Inflammatory macrophage (primary cell): Measurements from ENCODE around the gene IFT122.
"Not testable (repeated sequence)": the region's sequence is repeated elsewhere in the genome, so short reads cannot be mapped to it uniquely, and the experiment has no call there.

Experiments used
- DNase-seq, 2 donors: peaks; one replicate each; pipeline ENCODE4 v3.0.0-alpha.2; 2020 to 2022

Gene IFT122

DNA sequence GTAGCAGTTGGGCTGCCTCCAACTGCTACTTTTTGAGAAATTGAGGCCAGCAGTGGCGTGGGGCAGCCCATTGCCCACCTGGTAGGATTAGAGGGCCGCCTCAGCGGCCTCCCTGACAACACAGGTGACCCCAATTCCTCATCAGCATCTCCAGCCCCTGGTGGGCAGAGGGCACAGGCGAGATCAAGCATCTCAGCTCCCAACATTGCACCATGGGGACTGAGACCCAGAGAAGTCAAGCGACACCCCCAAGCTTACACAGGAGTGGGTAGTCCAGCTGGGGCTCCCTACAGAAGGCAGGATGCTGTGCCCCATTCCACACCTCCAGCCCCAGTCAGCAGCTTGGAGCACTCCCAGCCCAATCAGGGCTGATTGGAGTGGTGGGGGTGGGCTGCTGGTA, 102.7 kb downstream of the IFT122 start:
- DNase-seq: no peak

DNA sequence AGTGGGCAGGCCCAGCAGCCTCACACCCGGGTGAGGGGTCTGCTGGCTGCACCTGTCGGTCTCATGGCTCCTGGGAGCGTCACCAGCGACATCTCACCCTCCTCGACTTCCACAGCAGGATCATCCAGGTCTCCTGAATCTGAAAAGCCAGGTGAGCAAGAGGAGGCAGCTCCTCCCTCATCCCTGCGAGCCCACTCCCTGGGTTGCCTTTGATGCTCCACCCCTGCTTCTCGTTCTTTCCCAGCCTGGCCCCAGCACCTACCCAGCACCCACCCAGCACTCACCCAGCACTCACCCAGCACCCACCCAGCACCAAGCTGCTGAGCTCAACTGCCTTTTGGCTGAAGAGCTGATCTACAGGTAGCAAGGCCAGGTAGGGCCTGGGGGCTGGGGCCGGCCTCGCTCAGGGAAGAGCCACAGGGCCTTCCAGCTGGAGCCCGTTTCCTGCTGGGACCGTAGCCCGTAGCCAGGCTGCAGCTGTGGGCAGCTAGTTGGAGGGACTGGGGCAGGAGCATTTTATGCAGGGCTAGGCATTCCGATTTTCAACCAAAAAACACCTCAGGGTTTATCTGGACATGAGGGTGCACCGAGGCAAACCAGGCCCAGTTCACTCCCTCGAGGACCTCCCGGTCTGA, 103.2 kb downstream of the IFT122 start, which contains the start of gene H1-8:
H1-8 (plus strand) TSS at position 20 of the 635 bp plus-strand sequence; CDS start at position 64, 44 bp downstream.
- DNase-seq: no peak

DNA sequence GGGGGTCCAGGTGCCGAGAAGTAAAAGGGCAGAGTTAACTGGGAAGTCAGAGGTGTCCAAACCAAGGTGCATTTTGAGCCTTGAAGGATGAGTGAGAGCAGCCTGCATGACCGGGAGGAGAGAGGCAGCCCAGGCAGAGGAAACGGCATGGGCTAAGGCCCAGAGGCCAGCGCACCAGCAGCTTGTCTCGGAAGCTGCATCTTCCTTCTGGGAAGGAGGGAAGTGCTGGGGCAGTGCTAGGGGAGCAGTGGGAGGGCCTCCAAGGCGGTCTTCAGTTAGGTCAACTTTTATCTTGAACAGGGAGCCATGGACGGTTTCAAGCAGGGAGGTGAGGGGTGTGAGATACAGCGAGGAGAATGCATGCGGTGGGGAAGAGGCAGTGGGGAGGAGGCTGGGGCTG, 104.0 kb downstream of the IFT122 start:
- no peak for DNase-seq

- not testable (repeated sequence) for DNase-seq
Measured at GRCh38 chr3:129545951-129546350, 105.9 kb downstream of the IFT122 start.

DNA sequence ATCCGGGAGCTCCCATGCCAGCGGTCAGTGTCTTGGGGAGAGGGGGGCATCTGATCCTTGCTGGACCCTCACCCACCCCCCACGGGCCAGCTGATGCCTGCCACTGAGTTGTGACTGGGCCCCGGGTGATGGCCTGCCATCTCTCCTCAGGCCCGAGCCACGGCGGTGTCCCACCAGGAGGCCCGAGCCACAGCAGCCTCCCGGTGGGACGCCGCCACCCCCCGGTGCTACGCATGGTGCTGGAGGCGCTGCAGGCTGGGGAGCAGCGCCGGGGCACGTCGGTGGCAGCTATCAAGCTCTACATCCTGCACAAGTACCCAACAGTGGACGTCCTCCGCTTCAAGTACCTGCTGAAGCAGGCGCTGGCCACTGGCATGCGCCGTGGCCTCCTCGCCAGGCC, 107.2 kb downstream of the IFT122 start:
- DNase-seq: no peak

DNA sequence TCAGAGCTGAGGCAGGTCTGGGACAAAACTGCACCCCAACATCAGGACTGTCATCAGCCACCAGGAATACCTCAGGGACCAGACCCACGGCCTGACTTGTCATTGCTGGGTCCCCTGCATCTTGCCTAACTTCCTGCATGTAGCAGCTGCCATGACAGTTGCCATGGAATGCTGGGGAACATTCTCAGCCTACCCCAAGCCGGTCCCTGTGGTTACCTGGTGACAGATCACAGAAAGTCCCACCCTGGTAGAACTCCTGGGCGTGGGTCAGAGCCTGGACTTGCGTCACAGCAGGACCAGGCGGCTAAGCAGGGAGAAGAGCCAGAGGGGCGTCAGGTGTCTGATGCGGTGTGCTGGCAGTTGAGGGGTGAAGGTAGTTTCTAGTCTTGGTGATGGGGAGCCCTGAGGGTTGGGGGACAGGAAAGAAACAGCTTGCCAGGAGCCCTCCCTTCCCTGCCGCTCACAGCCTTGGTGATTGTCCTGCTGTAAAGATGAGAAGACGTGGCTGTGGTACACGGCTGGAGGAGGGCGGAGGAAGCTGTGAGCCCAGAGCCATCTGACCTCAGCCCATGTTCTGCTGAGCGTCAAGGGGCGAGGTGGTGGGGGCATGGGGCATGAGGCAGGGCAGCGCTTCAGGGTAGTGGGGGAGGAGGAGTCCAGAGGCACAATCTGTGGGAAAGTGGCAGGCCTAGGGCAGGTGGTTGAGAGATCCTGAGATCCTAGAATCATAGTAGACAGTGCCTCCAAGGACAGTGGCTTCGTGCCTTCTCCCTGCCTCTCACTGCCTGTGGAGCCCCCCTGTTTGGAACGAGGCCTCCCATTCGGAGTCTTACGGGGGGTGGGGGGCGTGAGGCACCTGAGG, 108.3 kb downstream of the IFT122 start:
- DNase-seq: no peak

- DNase-seq: peak; percentile 63 to 65
Measured at GRCh38 chr3:129549006-129549800, 109.2 kb downstream of the IFT122 start.

DNA sequence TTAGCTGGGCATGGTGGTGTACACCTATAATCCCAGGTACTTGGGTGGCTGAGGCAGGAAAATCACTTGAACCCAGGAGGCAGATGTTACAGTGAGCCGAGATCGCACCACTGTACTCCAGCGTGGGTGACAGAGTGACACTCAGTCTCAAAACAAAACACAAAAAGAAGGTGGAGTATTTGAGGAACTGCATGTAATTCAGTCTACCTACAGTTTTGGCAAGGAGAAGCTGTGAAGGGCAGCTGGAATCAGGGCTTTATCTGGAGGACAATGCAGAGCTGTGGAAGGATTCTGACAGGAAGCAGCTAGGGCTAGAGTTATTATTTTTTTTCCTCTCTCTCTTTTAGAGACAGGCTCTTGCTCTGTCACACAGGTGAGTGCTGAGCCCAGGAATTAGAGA, 109.8 kb downstream of the IFT122 start:
- DNase-seq: peak; percentile 16 to 44

- DNase-seq: no peak
Measured at GRCh38 chr3:129552287-129553050, 112.4 kb downstream of the IFT122 start.

- DNase-seq: no peak
Measured at GRCh38 chr3:129553171-129553570, 113.1 kb downstream of the IFT122 start.

- DNase-seq: peak; percentile 58 to 68
Measured at GRCh38 chr3:129553719-129554118, 113.7 kb downstream of the IFT122 start.

DNA sequence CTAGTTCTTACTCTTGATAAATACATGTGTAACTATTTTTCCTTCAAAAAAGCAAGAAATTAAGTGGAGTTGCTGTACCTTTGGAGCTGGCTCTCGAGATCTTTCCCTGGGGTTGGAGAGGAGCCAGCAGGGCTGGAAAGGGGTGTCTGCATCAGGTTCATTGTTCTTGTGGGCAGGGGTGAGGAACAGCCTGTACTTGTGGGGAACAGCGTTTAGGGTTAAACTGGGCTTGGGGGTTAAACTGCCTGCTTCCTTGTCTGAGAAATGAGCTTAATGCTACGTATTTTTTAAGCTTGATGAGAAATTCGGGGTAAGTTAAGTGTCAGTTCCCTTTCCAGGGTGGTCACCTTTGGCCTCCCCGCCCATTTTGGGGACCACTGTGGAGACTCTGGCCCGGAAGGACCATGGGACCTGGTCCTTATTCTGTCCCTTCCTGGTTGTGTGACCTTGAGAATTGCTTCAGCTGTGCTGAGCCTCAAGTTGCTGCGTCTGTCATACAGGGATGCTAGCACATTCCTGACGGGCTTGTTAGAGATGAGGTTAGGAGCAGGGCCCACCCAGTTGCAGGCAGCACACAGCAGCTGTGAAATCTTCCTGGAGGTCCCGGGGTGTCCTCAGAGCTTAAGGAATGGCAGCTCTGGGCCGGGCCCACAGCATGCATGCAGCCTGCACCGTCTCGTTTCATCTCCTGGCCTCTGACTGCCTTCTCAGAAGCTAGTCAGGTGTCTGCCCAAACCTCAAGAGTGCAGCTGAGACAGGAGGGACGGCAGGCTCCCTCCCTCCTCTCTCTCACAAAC, 114.5 kb downstream of the IFT122 start:
- DNase-seq: no peak

DNA sequence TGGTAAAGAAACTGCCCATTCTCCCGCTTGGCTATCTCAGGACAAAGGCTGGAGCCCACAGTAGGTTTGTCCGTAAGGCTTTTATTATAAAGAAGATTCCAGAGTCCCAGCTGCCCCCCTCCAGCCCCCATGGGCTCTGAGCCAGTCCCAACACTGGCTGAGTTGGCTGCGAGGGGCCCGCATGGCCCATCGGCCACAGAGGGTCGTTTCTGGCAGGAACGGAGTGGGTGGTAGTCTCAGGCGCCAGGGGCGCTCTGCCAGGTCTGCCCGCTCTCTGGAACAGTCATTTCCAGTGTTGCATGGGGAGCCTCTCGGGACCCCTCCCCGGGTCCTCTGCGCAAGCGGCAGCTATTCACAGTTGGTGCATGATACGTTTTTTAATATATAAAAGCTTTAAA, 115.1 kb downstream of the IFT122 start:
- no peak for DNase-seq

DNA sequence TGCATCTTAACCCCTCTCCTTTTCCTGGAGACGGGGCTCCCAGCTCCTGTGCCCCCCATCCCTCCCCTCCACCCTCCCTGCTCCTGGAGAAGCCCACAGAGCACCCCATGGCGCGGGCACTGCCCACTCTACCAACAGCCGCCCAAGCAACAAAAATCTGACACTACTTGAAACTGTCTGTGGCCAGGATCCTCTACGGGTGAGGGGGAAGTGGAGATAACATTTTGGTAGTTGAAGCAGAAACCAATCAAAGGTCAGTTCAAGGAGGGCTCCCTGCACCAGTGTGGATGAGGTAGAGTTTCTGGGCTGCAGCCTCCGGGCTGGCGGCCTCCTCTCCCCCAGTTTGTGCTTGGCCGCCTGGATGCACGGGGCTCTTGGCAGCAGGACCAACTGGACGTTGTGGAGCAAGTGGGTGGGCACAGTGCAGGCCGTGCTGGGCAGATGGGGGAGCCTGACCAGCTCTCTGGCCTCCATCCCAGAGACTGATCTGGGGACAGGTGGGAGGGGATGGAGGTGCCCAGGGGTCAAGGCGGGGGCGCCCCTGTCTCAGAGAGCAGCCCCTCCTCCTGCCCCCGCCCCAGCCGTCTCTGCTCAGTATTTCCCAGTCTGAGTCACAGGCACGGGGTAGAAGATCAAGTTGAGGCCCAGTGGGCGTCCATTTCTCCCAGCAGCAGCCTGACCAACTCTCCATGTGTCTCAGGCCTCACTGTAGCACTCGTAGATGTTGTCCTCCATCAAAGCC, 115.8 kb downstream of the IFT122 start:
- peak in 1 of 2 donors; percentile 51 for DNase-seq

- no peak for DNase-seq
Measured at GRCh38 chr3:129556358-129556695, 116.3 kb downstream of the IFT122 start.

GRCh38 chr3:129556890-129557547, 117.0 kb downstream of the IFT122 start:
- DNase-seq: no peak

- no peak for DNase-seq
Measured at GRCh38 chr3:129557548-129557894, 117.5 kb downstream of the IFT122 start.

GRCh38 chr3:129558081-129558771, 118.2 kb downstream of the IFT122 start:
- DNase-seq: no peak

DNA sequence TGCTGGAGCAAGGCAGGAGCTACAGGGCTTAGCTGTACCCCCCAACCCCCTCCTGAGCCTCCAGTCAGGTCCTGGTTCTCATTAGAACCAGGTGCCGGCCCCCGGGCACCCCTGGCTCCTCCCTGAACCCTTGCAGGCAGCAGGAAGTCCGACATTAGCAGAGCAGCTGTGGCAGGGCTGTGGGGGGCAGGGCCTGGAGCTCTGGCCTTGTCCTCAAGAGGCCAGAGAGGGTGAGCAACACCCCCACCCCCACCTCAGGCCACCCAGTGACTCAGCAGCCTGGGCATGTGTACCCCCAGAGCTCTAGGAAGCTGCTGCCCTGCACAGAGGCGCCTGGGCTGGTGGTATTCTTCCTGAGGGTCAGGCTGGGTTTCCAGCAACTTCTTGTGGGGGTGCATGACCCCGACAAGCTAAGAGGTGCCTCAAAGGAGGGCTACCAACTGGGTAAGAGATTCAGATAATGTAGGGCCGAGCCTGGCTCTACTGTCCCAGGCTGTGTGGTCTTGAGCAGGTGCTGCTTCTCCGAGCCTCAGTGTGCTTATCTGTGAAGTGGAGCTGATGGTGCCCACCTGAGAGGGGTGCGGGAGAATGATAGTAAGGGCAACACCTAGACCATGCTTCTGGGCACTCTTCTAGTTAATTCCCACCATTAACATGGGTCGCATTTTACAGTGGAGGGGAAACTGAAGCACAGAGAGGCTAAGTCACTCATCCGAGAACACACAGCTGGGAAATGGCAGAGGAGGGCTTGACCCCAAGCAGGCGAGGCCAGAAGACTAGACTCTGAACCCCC, 118.9 kb downstream of the IFT122 start:
- DNase-seq: no peak
